GM18868 (cell line): ENCODE data around the gene ACTRT3.
"Not testable (repeated sequence)": the region's sequence is repeated elsewhere in the genome, so short reads cannot be mapped to it uniquely, and the experiment has no call there.

ENCODE experiments used
- ATAC-seq: cut with Tn5 transposase; IDR thresholded peaks from one replicate; pipeline ENCODE4 v1.9.1; 2021; ENCODE audit warnings: mild to moderate bottlenecking, moderate library complexity; ENCODE audit not compliant: unreplicated experiment

ACTRT3 gene

DNA sequence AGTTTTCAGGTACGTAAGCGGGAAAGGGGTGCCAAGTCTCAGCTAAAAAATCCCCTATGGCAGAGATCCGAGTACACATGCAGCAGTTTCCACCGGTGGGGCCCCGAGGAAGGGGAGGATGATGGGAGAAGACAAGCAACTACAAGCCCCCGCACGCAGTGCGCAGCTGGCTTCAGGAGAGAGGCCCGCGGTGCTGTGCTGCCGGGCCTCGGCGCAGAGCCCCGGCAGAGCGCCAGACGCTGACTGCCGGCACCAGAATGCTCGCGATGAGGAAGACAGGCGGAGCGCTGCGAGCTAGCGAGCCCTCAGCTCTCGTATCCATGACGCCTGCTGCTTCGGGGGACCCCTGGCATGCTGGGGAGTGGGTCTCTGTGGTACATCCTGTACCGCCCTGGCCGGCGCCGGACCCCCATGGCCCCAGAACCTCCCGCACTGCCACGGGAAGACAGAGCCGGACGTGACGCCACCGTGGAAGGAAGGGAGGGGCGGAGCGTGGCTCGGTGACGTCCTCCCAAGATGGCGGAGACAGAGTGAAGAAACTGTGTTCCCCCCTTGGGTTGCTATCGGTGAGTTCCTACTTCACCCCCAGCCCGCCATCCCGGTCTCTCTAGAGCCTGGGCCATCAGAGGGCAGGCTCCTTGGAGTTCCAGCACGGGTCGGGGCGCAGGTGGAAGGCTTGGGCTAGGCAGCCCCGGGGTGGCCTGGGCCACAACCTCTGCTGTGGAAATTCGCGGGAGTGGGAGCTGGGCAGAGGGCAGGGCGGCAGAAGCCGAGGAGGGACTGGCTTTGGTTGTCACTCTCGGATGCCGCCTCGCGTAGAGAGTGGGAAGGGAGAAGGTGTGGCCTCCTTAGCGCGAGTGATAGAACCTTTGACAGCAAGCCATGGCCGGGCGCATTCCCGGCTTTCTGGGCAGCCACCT lies 3.8 kb upstream of the ACTRT3 start, which contains the start of gene MYNN:
Gene MYNN (plus strand): TSS at position 500 of the 920 bp plus-strand sequence. CDS start 900 bp downstream, outside the sequence.
- peak; percentile 81 for ATAC-seq

DNA sequence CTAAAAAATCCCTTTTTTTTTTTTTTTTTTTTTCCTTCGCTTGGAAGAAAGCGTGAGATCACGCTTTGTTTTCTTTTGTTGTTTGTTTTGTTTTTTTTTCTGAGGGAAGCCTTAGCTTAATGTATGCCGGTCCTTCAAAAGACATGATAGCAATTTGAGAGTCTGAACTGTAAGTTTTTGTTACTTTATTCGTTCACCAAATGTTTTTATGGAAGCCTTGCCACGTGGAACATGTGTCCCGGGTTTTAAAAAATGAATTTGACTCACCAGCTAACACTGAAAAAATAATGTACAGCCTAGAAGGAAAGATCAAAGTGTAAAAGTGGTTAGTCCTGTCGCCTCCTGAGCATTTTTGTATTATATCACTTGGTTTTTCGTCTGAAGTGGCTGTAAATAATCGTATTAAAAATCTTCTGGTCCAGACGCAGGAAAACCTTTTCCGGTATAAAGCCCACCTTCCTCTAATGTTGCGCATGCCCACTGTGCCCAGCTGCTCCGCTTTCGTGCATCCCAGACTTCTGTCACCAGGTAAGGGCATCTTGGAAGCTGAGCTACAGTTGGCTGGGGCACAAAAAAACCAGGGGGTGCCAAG lies 3.0 kb upstream of the ACTRT3 start:
- peak; percentile 15 for ATAC-seq

DNA sequence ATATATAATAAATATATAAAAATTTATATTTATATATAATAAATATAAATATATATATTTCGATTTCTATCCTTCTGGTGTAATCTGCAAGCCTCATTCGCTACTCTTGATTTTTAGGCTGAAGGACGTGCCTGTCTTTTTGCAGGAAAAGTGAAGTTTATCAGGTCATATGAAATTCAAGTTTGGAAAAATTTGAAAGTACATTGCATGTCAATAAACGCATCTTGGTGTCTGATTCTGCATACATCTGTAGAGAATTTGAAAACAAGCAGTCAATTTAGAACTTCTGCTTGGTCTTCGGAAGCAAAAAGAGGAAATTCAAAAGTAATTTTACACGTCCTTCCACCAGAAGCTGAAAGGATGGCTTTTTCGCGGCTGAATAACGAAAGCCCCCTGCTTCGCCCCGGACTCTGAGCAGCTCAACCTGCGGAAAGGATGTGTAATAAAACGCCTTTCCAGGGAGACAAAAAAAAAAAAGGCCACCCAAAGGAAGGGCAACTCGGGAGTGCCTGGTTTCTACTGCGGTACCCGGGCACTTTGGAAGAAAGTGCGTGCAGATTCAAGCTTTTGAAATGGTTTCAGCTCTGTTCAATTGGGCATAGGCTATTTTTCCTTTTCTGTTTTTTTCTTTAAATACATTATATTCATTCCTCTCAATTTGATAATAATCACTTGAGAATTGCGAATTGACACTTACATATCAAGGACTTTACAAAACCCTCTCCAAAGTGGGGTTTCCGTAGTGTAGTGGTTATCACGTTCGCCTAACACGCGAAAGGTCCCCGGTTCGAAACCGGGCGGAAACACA lies 2.3 kb upstream of the ACTRT3 start:
- ATAC-seq, result no peak

DNA sequence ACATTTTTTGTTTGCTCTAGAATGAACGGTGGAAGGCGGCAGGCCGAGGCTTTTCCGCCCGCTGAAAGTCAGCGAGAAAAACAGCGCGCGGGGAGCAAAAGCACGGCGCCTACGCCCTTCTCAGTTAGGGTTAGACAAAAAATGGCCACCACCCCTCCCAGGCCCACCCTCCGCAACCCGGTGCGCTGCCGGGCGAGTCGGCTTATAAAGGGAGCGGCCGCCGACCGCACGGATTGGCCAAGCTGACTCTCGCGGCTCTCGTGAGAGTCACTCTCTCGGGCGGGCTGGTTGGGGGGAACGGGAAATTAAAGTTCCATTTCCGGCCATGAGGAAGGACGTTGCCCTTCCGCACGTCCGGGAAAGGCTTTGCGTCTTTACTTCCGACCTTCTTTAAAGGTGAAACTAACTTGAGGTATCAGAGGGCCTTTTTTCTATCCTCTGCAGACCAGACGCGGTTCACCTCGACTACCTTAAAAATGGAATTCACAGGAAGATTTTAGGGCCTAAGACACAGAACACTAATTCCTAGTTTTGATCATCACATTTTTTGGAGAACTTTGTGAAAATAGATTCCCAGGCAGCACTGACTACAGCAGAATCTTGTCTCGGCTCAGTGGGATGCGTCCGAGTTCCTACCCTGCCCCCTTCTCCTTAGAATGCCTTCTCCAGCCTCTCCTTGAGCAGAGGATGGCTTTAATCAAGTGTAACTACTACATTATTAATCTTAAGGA lies 4.3 kb downstream of the ACTRT3 start, which contains the start of gene TERC:
Gene TERC (minus strand): TSS at position 179 of the 731 bp plus-strand sequence.
- peak; percentile 82 for ATAC-seq

GRCh38 chr3:169764312-169764881 lies 5.0 kb downstream of the ACTRT3 start:
- peak; percentile 40 for ATAC-seq

GRCh38 chr3:169760479-169760878 lies 8.9 kb downstream of the ACTRT3 start:
- ATAC-seq, result no peak

DNA sequence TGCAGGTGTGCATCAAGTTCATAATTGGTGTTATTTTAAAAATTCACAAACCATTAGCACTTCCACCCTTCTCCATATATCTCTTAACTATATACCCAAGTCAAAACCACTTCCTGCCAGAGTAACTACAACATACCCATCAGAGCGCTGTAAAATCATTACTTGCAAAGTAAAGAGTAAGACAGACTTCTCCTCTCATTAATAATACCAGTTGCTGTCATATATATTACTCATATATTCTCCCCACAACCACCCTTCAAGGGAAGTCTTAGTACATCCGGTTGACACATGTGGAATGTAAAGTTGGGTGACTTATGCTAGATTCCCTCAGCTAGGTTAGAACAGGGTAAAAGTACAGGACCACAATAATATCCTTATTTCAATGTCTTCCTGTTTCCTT lies 10.1 kb downstream of the ACTRT3 start:
- ATAC-seq, result peak; percentile 62

DNA sequence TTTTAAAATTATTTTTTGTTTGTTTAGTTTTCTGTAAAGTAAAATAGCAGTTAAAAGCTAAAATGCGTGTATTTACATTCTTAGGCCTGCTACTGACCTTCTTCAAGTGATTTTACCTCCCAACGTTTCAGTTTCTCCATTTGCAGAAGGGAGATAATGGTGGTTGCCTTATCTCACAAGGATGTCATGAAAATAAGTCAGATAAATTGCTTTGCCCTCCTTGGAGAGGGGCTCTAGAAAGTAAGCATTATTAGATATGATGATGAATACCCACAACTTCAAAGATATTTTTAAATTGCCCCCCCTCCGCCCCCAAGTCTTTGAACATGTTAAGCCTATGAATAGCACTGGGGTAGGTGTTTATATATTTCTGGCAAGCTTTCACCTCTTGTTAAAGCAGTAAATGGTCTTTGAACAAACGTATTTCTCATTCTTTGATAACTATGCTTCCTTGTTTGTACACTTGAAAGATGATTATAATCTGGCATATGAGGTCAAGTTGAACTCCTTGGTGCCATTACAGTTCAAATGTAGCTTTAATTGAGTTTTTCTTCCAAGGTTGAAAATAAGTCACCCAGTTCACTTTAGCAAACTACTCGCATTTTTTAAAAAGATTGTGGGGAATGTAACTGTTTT lies 10.9 kb downstream of the ACTRT3 start:
- ATAC-seq, result no peak

GRCh38 chr3:169755488-169755887 lies 13.9 kb downstream of the ACTRT3 start:
- ATAC-seq, result no peak

- no peak for ATAC-seq
Measured at GRCh38 chr3:169754711-169755110, 14.7 kb downstream of the ACTRT3 start.

GRCh38 chr3:169751875-169752274 lies 17.5 kb downstream of the ACTRT3 start:
- ATAC-seq, result no peak

DNA sequence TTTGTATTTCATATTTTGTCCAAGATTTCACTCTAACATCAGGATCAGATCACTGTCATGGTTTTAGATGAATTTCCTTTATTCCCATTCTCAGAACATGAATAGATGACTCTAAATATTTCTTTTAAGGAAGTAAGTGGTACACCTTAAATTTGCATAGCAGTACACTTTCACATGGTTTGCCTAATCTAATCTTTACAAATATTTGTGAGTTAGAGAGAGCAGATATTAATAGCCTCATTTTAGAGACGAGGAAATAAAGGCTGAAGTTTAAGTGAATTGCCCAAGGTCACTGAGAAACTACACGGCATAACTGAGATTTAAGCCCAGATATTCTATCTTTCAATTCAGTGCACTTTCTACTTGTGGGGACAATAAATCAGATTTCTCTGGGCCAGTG lies 18.7 kb downstream of the ACTRT3 start:
- ATAC-seq, result peak; percentile 44

DNA sequence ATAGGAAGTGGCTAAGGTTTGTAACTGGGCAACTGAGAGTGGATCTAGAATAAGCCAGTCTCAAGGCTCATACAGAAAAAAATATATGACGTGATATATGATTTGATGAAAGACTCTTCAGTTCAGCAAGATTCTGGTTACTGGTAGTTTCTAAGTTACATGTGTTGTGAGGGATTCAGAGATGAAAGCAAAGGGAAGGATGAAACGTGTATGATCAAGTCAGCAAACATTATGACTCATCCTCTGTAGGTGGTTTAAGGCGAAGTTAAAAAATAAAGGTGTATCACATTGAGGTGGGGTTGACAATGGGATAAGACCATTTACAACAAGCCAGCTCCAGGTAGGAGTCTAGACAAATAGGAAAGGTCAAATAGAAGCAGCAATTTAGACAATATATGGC lies 20.7 kb downstream of the ACTRT3 start:
- peak; percentile 63 for ATAC-seq

DNA sequence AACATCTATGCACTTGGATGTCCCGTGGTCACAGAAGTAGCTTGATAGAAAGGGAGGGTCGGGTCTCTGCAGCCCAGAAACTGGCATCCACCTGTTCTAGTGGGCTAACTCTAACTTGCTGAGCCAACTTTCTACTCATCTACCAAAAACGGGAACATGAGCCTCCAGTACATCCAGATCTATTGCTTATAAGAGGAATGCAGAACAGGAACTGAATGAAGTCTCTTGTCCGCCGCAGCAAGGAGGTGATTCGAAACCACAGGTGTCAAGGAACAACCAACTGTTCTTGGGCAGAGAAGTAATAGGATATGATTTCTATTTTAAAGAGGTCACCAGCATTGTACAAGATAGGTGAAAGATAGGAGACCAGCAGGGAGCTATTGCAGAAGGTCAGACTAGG lies 22.4 kb downstream of the ACTRT3 start:
- no peak for ATAC-seq

GRCh38 chr3:169744366-169745054 lies 24.9 kb downstream of the ACTRT3 start:
- ATAC-seq, result no peak

- ATAC-seq, result no peak
Measured at GRCh38 chr3:169739067-169739466, 30.3 kb downstream of the ACTRT3 start.

DNA sequence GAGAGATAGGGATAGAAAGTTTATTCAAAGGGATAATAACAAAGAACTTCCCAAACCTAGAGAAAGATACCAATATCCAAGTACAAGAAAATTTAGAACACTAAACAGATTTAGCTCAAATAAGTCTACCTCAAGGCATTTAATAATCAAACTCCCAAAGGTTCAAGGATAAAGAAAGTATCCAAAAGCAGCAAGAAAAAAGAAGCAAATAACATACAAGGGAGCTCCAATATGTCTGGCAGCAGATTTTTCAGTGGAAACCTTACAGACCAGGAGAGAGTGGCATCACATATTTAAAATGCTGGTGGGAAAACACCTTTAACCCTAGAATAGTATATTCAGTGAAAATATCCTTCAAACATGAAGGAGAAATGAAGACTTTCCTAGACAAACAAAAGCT lies 37.5 kb downstream of the ACTRT3 start:
- not testable (repeated sequence) for ATAC-seq

- ATAC-seq, result no peak
Measured at GRCh38 chr3:169722724-169723123, 46.6 kb downstream of the ACTRT3 start.

GRCh38 chr3:169718415-169718814 lies 50.9 kb downstream of the ACTRT3 start:
- ATAC-seq, result not testable (repeated sequence)
